Mesodermal cell (in vitro differentiated cells): ENCODE results near the gene MINDY4.

ENCODE experiments used
- H3K27ac ChIP-seq: 2 replicates; pipeline ENCODE4 v1.7.0; 2013; ENCODE audit warnings: mild to moderate bottlenecking, low read depth, low read length, moderate library complexity; ENCODE audit not compliant: severe bottlenecking
- H3K36me3 ChIP-seq: 2 replicates; pipeline ENCODE4 v1.7.1; 2013; ENCODE audit warnings: mild to moderate bottlenecking, low read length, moderate library complexity; ENCODE audit not compliant: control insufficient read depth, insufficient read depth
- H3K4me1 ChIP-seq: one replicate; pipeline ENCODE4 v1.7.1; 2013; ENCODE audit warnings: mild to moderate bottlenecking, low read length; ENCODE audit not compliant: insufficient read depth, control insufficient read depth, poor library complexity, severe bottlenecking
- H3K4me3 ChIP-seq: 2 replicates; pipeline ENCODE4 v1.7.0; 2013; ENCODE audit warnings: low read length, control low read depth, mild to moderate bottlenecking; ENCODE audit not compliant: insufficient read depth, poor library complexity, severe bottlenecking; ENCODE audit errors: extremely low read depth
- H3K9me3 ChIP-seq: 2 replicates; pipeline ENCODE4 v1.7.1; 2013; ENCODE audit warnings: mild to moderate bottlenecking, low read length, moderate library complexity; ENCODE audit not compliant: control insufficient read depth
- WGBS, 2 experiments: methylation state at CpG; one replicate each; pipeline ENCODE4 v1.1.5; 2013; ENCODE audit warnings: missing lambda C conversion rate in 2 of 2; ENCODE audit not compliant: insufficient coverage in 2 of 2; 5-methylcytosine and 5-hydroxymethylcytosine counted together

Gene MINDY4

GRCh38 chr7:30867483-30867882, 96.3 kb downstream of the MINDY4 start:
- H3K4me3 ChIP-seq: no peak overlapping the region
- no peaks in the 10 kb centered on the region for H3K9me3 ChIP-seq
- 100% methylated on average over 1 of the region's 1 CpG for WGBS, 2 experiments
- no peak overlapping the region for H3K27ac ChIP-seq
- no peaks in the 10 kb centered on the region for H3K36me3 ChIP-seq
- peaks cover 6% of the 10 kb centered on the region for H3K4me1 ChIP-seq

- H3K4me1 ChIP-seq: peaks cover 6% of the 10 kb centered on the region
- WGBS, 2 experiments: 84 to 88% methylated on average over 6 to 10 of the region's 13 CpGs
- no peak overlapping the region for H3K4me3 ChIP-seq
- no peaks in the 10 kb centered on the region for H3K9me3 ChIP-seq
- H3K36me3 ChIP-seq: no peaks in the 10 kb centered on the region
- H3K27ac ChIP-seq: no peak overlapping the region
Measured at GRCh38 chr7:30869794-30870611, 98.8 kb downstream of the MINDY4 start.

GRCh38 chr7:30870821-30871518, 99.8 kb downstream of the MINDY4 start:
- Histone ChIP-seq H3K4me3 (no peak overlapping the region), H3K27ac (no peak overlapping the region), H3K36me3 (no peaks in the 10 kb centered on the region), H3K4me1 (peaks cover 6% of the 10 kb centered on the region), H3K9me3 (no peaks in the 10 kb centered on the region)
- 66 to 80% methylated on average over 5 to 6 of the region's 10 CpGs for WGBS, 2 experiments

GRCh38 chr7:30871655-30872054, 100.4 kb downstream of the MINDY4 start:
- no peak overlapping the region for H3K27ac ChIP-seq
- no peak overlapping the region for H3K4me3 ChIP-seq
- H3K36me3 ChIP-seq: no peaks in the 10 kb centered on the region
- 98 to 100% methylated on average over 4 of the region's 5 CpGs for WGBS, 2 experiments
- H3K9me3 ChIP-seq: no peaks in the 10 kb centered on the region
- H3K4me1 ChIP-seq: peaks cover 12% of the 10 kb centered on the region

GRCh38 chr7:30873207-30873606, 102.0 kb downstream of the MINDY4 start:
- no peak overlapping the region for H3K4me3 ChIP-seq
- H3K9me3 ChIP-seq: no peaks in the 10 kb centered on the region
- no peak overlapping the region for H3K27ac ChIP-seq
- peaks cover 14% of the 10 kb centered on the region for H3K4me1 ChIP-seq
- WGBS, 2 experiments: 67 to 82% methylated on average over 1 to 2 of the region's 2 CpGs
- no peaks in the 10 kb centered on the region for H3K36me3 ChIP-seq

- WGBS, 2 experiments: 80 to 100% methylated on average over 1 to 2 of the region's 6 CpGs
- Histone ChIP-seq H3K36me3 (no peaks in the 10 kb centered on the region), H3K4me1 (peaks cover 14% of the 10 kb centered on the region), H3K27ac (no peak overlapping the region), H3K4me3 (no peak overlapping the region), H3K9me3 (no peaks in the 10 kb centered on the region)
Measured at GRCh38 chr7:30873656-30874055, 102.4 kb downstream of the MINDY4 start.

GRCh38 chr7:30874656-30875302, 103.6 kb downstream of the MINDY4 start:
- H3K27ac ChIP-seq: no peak overlapping the region
- peaks cover 22% of the 10 kb centered on the region for H3K4me1 ChIP-seq
- H3K9me3 ChIP-seq: no peaks in the 10 kb centered on the region
- no peak overlapping the region for H3K4me3 ChIP-seq
- no peaks in the 10 kb centered on the region for H3K36me3 ChIP-seq
- WGBS, 2 experiments: 90 to 95% methylated on average over 3 to 4 of the region's 5 CpGs

GRCh38 chr7:30877015-30877769, 106.0 kb downstream of the MINDY4 start:
- no peak overlapping the region for H3K4me3 ChIP-seq
- 71 to 81% methylated on average over 6 to 7 of the region's 9 CpGs for WGBS, 2 experiments
- no peaks in the 10 kb centered on the region for H3K36me3 ChIP-seq
- no peaks in the 10 kb centered on the region for H3K9me3 ChIP-seq
- H3K27ac ChIP-seq: peak overlapping the region; percentile 79
- peaks cover 33% of the 10 kb centered on the region for H3K4me1 ChIP-seq

- Histone ChIP-seq H3K4me1 (peaks cover 33% of the 10 kb centered on the region), H3K4me3 (no peak overlapping the region), H3K9me3 (no peaks in the 10 kb centered on the region), H3K36me3 (no peaks in the 10 kb centered on the region), H3K27ac (no peak overlapping the region)
- 80 to 98% methylated on average over 2 to 5 of the region's 5 CpGs for WGBS, 2 experiments
Measured at GRCh38 chr7:30877993-30878392, 106.8 kb downstream of the MINDY4 start.
